ENCODE measurements around the gene RAET1E.

GRCh38 chr6:149921361-149921760 is 23.4 kb upstream of the RAET1E start:
- TF ChIP-seq GATA2 (IDR thresholded peaks at IDR 0.05; ENCODE audit: low read depth, low read length) (no peak), GATA3 (IDR thresholded peaks at IDR 0.05; ENCODE audit: low read depth, low read length) (no peak)

All from SH-SY5Y (cell line).